H1 (cell line): Measurements from ENCODE around the gene PDC. TPM values are rescaled to one million over a fixed set of nuclear protein-coding genes. Genes with fewer than 3 reads are reported as not detected.

ENCODE experiments used
- CTCF ChIA-PET: fragments of 300-600 bp; sonication (Branson Sonifier 250); formaldehyde crosslinking; loops from one replicate; lab custom pipeline; 2021; ENCODE audit not compliant: partially characterized antibody; lab: Charles Lee
- POLR2A ChIA-PET: fragments of 300-600 bp; sonication (Branson Sonifier 250); formaldehyde crosslinking; loops from one replicate; lab custom pipeline; 2021; ENCODE audit warnings: inconsistent platforms; ENCODE audit not compliant: partially characterized antibody; lab: Charles Lee
- DNase-seq, 2 experiments: peaks; one replicate each; pipeline versions ENCODE4 v3.0.0 to v3.0.0-alpha.2; 2010 to 2022; ENCODE audit warnings: low spot score in 2 of 2, low read depth in 1 of 2, mixed read lengths in 1 of 2
- FAIRE-seq: peaks from 2 replicates; lab custom pipeline; 2011; peaks lifted over from hg19 to GRCh38; lab: Jason Lieb, UNC
- H2AFZ ChIP-seq: 2 replicates; pipeline ENCODE4 v1.8.1; 2012; ENCODE audit warnings: low read length, inconsistent platforms
- H2AK5ac ChIP-seq: 2 replicates; pipeline ENCODE4 v1.6.1; 2013; ENCODE audit warnings: low read depth, low read length
- H2BK120ac ChIP-seq: replicated peaks from 2 replicates; pipeline ENCODE3; 2013; ENCODE audit warnings: low read depth, low read length, inconsistent platforms
- H2BK12ac ChIP-seq: 2 replicates; pipeline ENCODE4 v1.6.1; 2013; ENCODE audit warnings: low read depth, low read length
- H2BK15ac ChIP-seq: 2 replicates; pipeline ENCODE4 v1.6.1; 2013; ENCODE audit warnings: low read length
- H2BK20ac ChIP-seq: 2 replicates; pipeline ENCODE4 v1.6.1; 2013; ENCODE audit warnings: low read length
- H2BK5ac ChIP-seq: 2 replicates; pipeline ENCODE4 v1.6.1; 2013; ENCODE audit warnings: low read depth, low read length
- H3K14ac ChIP-seq: 2 replicates; pipeline ENCODE4 v1.6.1; 2013; ENCODE audit warnings: inconsistent platforms; ENCODE audit not compliant: insufficient read length
- H3K18ac ChIP-seq: 2 replicates; pipeline ENCODE4 v1.6.1; 2013; ENCODE audit warnings: low read length; ENCODE audit errors: extremely low read depth
- H3K23ac ChIP-seq: 2 replicates; pipeline ENCODE4 v1.6.1; 2013; ENCODE audit warnings: inconsistent platforms; ENCODE audit not compliant: insufficient read length
- H3K23me2 ChIP-seq: 2 replicates; pipeline ENCODE4 v1.6.1; 2013; ENCODE audit warnings: low read depth, low read length
- H3K27ac ChIP-seq: 2 replicates; pipeline ENCODE4 v1.6.1; 2011; ENCODE audit warnings: low read depth, low read length, inconsistent platforms
- H3K27me3 ChIP-seq, 4 experiments: replicated peaks in 1 of 4; 1 replicate in 1 of 4; 2 replicates in 3 of 4; pipeline versions ENCODE4 v1.6.1 to v1.8.1; 2011 to 2013; ENCODE audit warnings: low read length in 3 of 4, mild to moderate bottlenecking in 3 of 4, inconsistent platforms in 2 of 4, mixed read lengths in 2 of 4, moderate library complexity in 1 of 4; ENCODE audit not compliant: control insufficient read depth in 3 of 4, insufficient read depth in 3 of 4; ENCODE audit errors: extremely low read depth in 1 of 4
- H3K36me3 ChIP-seq, 4 experiments: 2 replicates each; pipeline versions ENCODE4 v1.6.1 to v1.8.1; 2011 to 2013; ENCODE audit warnings: mild to moderate bottlenecking in 4 of 4, low read length in 3 of 4, moderate library complexity in 2 of 4, control low read depth in 1 of 4, inconsistent platforms in 1 of 4; ENCODE audit not compliant: insufficient read depth in 4 of 4, control insufficient read depth in 2 of 4
- H3K4ac ChIP-seq: replicated peaks from 2 replicates; pipeline ENCODE3; 2013; ENCODE audit warnings: low read length, low read depth, mixed read lengths, inconsistent platforms; ENCODE audit not compliant: insufficient read length
- H3K4me1 ChIP-seq, 4 experiments: replicated peaks in 1 of 4; 1 replicate in 1 of 4; 2 replicates in 3 of 4; pipeline versions ENCODE4 v1.6.1 to v1.8.1; 2011 to 2013; ENCODE audit warnings: low read length in 3 of 4, inconsistent platforms in 2 of 4, mixed read lengths in 1 of 4; ENCODE audit not compliant: insufficient read depth in 4 of 4, control insufficient read depth in 3 of 4
- H3K4me2 ChIP-seq, 2 experiments: 2 replicates each; pipeline versions ENCODE4 v1.6.1 to v1.8.1; 2011 to 2013; ENCODE audit warnings: low read depth in 2 of 2, low read length in 2 of 2, control low read depth in 1 of 2, inconsistent platforms in 1 of 2, mild to moderate bottlenecking in 1 of 2; ENCODE audit not compliant: insufficient read depth in 1 of 2
- H3K4me3 ChIP-seq, 4 experiments: fragments of 200-600, 300-600 bp in 1 of 4; sonication (generic), shearing (Covaris generic), sonication (Bioruptor Twin) in 1 of 4; 2 replicates each; pipeline versions ENCODE4 v1.5.1 to v1.8.1; 2011 to 2016; ENCODE audit warnings: low read length in 4 of 4, low read depth in 3 of 4, control low read depth in 2 of 4, inconsistent platforms in 2 of 4, mild to moderate bottlenecking in 2 of 4, mixed read lengths in 1 of 4, moderate library complexity in 1 of 4; ENCODE audit not compliant: insufficient read depth in 2 of 4; ENCODE audit errors: extremely low read depth in 1 of 4
- H3K56ac ChIP-seq: replicated peaks from 2 replicates; pipeline ENCODE3; 2013; ENCODE audit warnings: low read depth, mild to moderate bottlenecking, mixed read lengths, low read length, inconsistent platforms; ENCODE audit not compliant: insufficient read length
- H3K79me1 ChIP-seq: 2 replicates; pipeline ENCODE4 v1.6.1; 2013; ENCODE audit warnings: low read depth, low read length, control low read depth
- H3K79me2 ChIP-seq, 2 experiments: 2 replicates each; pipeline versions ENCODE4 v1.6.1 to v1.8.1; 2012 to 2013; ENCODE audit warnings: low read length in 2 of 2, mild to moderate bottlenecking in 2 of 2, inconsistent platforms in 1 of 2; ENCODE audit not compliant: insufficient read depth in 2 of 2, control insufficient read depth in 1 of 2
- H3K9ac ChIP-seq, 4 experiments: replicated peaks in 1 of 4; 1 replicate in 1 of 4; 2 replicates in 3 of 4; pipeline versions ENCODE4 v1.6.1 to v1.8.1; 2011 to 2013; ENCODE audit warnings: low read depth in 3 of 4, low read length in 3 of 4, control low read depth in 2 of 4, mild to moderate bottlenecking in 2 of 4, moderate library complexity in 2 of 4, inconsistent platforms in 1 of 4; ENCODE audit errors: extremely low read depth in 1 of 4
- H3K9me3 ChIP-seq, 2 experiments: 2 replicates each; pipeline versions ENCODE4 v1.6.1 to v1.8.1; 2012 to 2013; ENCODE audit warnings: mild to moderate bottlenecking in 2 of 2, moderate library complexity in 2 of 2, control low read depth in 1 of 2, inconsistent platforms in 1 of 2, low read depth in 1 of 2, low read length in 1 of 2, mixed read lengths in 1 of 2; ENCODE audit not compliant: insufficient read depth in 2 of 2
- H4K20me1 ChIP-seq, 2 experiments: replicated peaks in 1 of 2; 2 replicates each; pipeline versions ENCODE3 to v1.8.1; 2011 to 2013; ENCODE audit warnings: inconsistent platforms in 2 of 2, low read length in 2 of 2, mild to moderate bottlenecking in 1 of 2; ENCODE audit not compliant: insufficient read depth in 2 of 2, control insufficient read depth in 1 of 2
- H4K5ac ChIP-seq: 2 replicates; pipeline ENCODE4 v1.6.1; 2013; ENCODE audit warnings: low read length, low read depth, mixed read lengths, inconsistent platforms; ENCODE audit not compliant: insufficient read length
- H4K8ac ChIP-seq: 2 replicates; pipeline ENCODE4 v1.8.0; 2013; ENCODE audit warnings: mild to moderate bottlenecking, moderate library complexity, low read length, inconsistent platforms; ENCODE audit not compliant: insufficient read depth; ENCODE audit errors: extremely low read depth
- H4K91ac ChIP-seq: replicated peaks from 2 replicates; pipeline ENCODE3; 2013; ENCODE audit warnings: low read length, mixed read lengths, inconsistent platforms; ENCODE audit not compliant: insufficient read length
- ATF3 ChIP-seq: IDR thresholded peaks from 2 replicates; pipeline ENCODE4 v1.6.1; 2011; ENCODE audit warnings: low read depth, mild to moderate bottlenecking, low read length; ENCODE audit not compliant: insufficient read depth
- HDAC6 ChIP-seq: IDR thresholded peaks from one replicate; pipeline ENCODE4 v1.7.1; 2012; ENCODE audit warnings: low read depth, mild to moderate bottlenecking, inconsistent platforms, low read length, moderate library complexity
- SIN3A ChIP-seq, 2 experiments: IDR thresholded peaks in 1 of 2; conservative IDR thresholded peaks in 1 of 2; 2 replicates each; pipeline ENCODE4 v1.6.1; 2011 to 2012; ENCODE audit warnings: low read length in 2 of 2, improper control_type of control experiment in 1 of 2, low read depth in 1 of 2, mild to moderate bottlenecking in 1 of 2
- SIX5 ChIP-seq: IDR thresholded peaks from 2 replicates; pipeline ENCODE4 v1.6.1; 2011; ENCODE audit warnings: mild to moderate bottlenecking, low read depth, low read length
- SP1 ChIP-seq: IDR thresholded peaks from 2 replicates; pipeline ENCODE4 v1.6.1; 2011; ENCODE audit warnings: low read depth, low read length
- WGBS, 2 experiments: shearing (Covaris generic) in 1 of 2; methylation state at CpG; one replicate each; pipeline versions ENCODE4 v1.1.6 to v1.1.7; 2013 to 2015; ENCODE audit warnings: low lambda C conversion rate in 2 of 2, mixed read lengths in 2 of 2, inconsistent platforms in 1 of 2, low coverage in 1 of 2, missing lambda C conversion rate in 1 of 2; ENCODE audit not compliant: insufficient replicate concordance in 2 of 2, insufficient coverage in 1 of 2, insufficient read length in 1 of 2; ENCODE audit errors: extremely low coverage in 1 of 2, missing lambda C conversion rate in 1 of 2; 5-methylcytosine and 5-hydroxymethylcytosine counted together
- polyA plus RNA-seq, 7 experiments: library from polyadenylated mRNA; depleted of rRNA in 3 of 7; stranded (reverse) in 5 of 7; unstranded in 2 of 7; fragments of >200 nt in 5 of 7; fragments of 200-250 nt in 2 of 7; gene quantifications; 1 replicate in 5 of 7; 2 replicates in 1 of 7; 4 replicates in 1 of 7; pipeline versions ENCODE4 v1.2.1 to v1.2.3, GENCODE V29; 2011 to 2013; ENCODE audit warnings: missing spikeins in 2 of 7, mixed read lengths in 2 of 7
- total RNA-seq: library from RNA; stranded (reverse); fragmentation: NEBNext Ultra II Directional; extraction: Animal tissue kit (Norgen Biotek cat#: 25700); gene quantifications from 2 replicates; pipeline ENCODE4 v1.2.1, GENCODE V29; 2021

The PDC gene
- total and polyA plus RNA-seq, 2 of the 8 experiments (the other 6 are each of a cell fraction or from before 2014, with no cell fraction given), result not detected

- Histone ChIP-seq H3K23me2 (no peaks in the 10 kb centered on the region), H4K5ac (no peak overlapping the region), H3K56ac (no peak overlapping the region), H3K14ac (no peak overlapping the region), H3K27ac (no peak overlapping the region), H3K23ac (no peak overlapping the region), H2BK20ac (no peak overlapping the region), H3K27me3 (no peaks in the 10 kb centered on the region), H3K18ac (no peak overlapping the region), H4K20me1 (no peaks in the 10 kb centered on the region), H3K4me3 (no peak overlapping the region), H3K4ac (no peak overlapping the region), H2AK5ac (no peak overlapping the region), H3K9ac (no peak overlapping the region), H3K4me2 (no peak overlapping the region), H4K91ac (no peak overlapping the region), H2BK12ac (no peak overlapping the region)
- CTCF ChIA-PET, result no interaction called here
- no peak for TF ChIP-seq HDAC6
- no peak for TF ChIP-seq ATF3
- TF ChIP-seq SIN3A (conservative IDR thresholded peaks at IDR 0.05 in 1 of 2, IDR thresholded peaks at IDR 0.05 in 1 of 2; ENCODE audit: low read depth in 1 of 2, low read length in 2 of 2), result no peak
- no peak for TF ChIP-seq SP1
- no peak for TF ChIP-seq SIX5
- TF ChIP-seq, all 59 proteins: peak for 0
- H3K9me3 ChIP-seq, result no peaks in the 10 kb centered on the region
- H3K4me1 ChIP-seq, result no peaks in the 10 kb centered on the region
- DNase-seq, result no peak
- POLR2A ChIA-PET, result no interaction called here
- H4K8ac ChIP-seq, result no peak overlapping the region
- H2BK15ac ChIP-seq, result no peak overlapping the region
- H3K79me2 ChIP-seq, result no peaks in the 10 kb centered on the region
- no peak overlapping the region for H2BK120ac ChIP-seq
- WGBS, 2 experiments, result 70% methylated on average over 1 of the region's 1 CpG; no CpG with 5 or more reads in 1 of the 2 experiments
- no peak overlapping the region for H2AFZ ChIP-seq
- no peak overlapping the region for H2BK5ac ChIP-seq
- no peaks in the 10 kb centered on the region for H3K36me3 ChIP-seq
- no peak for FAIRE-seq
- no peaks in the 10 kb centered on the region for H3K79me1 ChIP-seq
These were observed 18.1 kb downstream of the PDC start for GRCh38 chr1:186442651-186443375.
